Stimulated activated CD4-positive, alpha-beta T cell treated with anti-CD3 and anti-CD28 coated beads, Interleukin-2, amount 100 ng/mL, for 24 hours (primary cell): ENCODE data around the gene ITSN1.
"Not testable (repeated sequence)": the region's sequence is repeated elsewhere in the genome, so short reads cannot be mapped to it uniquely, and the experiment has no call there.

ENCODE experiments used
- DNase-seq, 2 donors: peaks; one replicate each; pipeline ENCODE4 v3.0.0-alpha.2; 2020

Gene ITSN1

DNA sequence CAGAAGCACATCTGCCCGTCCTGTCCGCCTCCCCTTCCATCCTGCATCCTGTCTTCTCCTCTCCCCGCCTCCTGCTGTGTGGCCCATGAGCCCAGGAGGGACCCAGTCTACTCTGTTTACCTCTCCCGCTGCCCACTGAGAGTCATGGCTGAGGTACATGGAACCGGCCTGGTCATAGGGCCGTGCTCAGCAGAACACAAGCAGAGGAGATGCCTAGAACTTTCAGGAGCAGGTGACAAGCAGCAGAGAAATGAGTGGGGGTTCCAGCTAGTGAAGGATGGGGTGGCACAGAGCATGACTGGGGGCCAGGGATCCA lies 202.5 kb downstream of the ITSN1 start:
- DNase-seq: no peak

DNA sequence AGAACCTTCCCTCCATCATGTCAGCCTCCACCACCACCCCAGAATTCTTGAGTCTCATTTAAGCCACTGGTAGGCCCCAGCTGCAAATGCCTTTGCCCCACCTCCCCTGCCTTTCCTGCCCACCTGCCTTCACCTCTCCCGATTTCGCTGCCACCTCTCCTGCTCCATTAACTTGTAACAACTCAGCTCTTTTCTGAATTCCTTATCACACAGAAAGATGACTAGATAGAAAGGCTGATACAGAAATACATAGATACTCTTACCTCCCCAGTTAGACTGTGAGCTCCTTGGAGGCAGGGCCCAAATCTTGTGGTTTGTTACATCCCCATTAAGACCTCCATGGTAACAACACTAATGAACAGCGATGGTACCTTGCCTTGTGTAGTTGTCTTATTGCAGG lies 203.8 kb downstream of the ITSN1 start:
- no peak for DNase-seq

DNA sequence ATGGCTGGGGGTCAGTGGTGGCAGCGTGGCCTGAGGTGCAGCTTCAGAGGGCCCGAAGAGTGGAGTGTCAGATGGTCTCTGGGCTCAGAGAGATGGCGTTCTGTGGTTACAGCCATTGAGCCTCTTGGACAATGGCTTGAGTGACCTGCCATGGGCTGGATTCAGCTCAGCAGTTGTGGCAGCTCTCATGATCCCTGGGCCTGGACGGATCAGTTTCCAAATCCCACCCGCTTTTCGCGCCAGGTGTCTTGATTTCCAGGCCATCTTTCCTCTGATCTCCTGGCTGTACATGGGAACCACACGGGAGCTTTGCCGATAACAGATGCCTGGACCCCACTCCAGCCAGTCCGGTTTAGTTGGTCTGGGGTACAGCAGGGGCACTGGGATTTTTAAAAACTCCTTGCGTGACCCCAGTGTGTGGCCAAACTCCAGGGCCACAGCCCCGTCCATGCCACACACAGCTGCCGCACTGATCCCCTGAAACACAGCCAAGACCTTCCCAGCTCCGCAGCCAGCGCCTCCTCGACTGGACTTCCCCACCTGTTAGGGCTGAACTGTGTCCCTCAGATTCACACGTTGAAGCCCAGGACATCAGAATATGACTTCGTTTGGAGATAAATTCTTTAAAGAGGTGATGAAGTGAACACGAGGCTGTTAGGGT lies 205.4 kb downstream of the ITSN1 start:
- DNase-seq: no peak

DNA sequence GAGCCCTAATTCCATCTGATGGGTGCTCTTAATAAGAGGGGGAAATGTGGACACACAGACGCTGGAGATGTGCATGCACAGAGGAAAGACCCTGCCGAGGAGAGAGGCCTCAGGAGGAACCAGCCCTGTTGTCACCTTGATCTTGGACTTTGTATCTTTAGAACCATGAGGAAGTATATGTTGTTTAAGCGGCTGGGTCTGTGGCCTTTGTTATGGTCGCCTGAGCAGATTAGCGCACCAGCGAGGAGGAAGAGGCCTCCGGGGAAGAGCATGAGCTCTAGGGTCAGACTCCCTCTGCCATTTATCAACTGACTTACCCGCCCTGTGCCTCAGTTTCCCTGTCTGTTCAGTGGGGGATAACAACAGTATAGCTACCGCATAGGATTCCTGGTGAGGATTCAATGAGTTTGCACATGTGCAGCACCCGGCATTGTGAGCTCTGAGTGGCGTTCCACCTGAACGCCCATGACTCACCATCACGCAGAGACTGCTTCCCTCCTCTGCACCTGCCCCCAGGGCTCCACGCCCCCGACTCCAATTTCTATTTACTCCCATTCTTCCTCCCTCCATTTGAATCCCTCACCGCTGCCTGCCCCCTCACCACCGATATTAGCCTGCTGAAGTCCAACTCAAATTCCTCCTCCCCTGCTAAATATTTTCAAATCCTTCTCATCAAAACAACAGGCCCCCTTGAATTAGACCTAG lies 206.1 kb downstream of the ITSN1 start:
- no peak for DNase-seq

DNA sequence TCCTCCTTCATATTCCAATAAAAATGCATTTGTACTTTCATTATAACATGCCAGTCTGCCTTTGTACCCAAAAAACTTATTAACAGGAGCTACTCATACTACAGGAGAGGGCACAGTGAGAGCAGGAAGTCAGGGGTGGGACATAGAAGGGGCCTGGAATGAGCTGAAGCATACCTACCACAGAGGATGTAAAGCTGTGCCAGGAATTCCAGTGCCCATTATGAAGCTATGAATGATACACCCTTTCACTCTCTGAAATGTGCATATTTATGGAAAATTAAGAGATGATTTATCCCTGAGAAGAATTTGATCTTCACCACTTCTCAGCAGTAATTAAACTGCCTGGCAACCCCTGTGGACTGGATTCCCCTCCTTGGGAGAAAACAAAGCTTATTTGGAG lies 207.5 kb downstream of the ITSN1 start:
- no peak for DNase-seq

DNA sequence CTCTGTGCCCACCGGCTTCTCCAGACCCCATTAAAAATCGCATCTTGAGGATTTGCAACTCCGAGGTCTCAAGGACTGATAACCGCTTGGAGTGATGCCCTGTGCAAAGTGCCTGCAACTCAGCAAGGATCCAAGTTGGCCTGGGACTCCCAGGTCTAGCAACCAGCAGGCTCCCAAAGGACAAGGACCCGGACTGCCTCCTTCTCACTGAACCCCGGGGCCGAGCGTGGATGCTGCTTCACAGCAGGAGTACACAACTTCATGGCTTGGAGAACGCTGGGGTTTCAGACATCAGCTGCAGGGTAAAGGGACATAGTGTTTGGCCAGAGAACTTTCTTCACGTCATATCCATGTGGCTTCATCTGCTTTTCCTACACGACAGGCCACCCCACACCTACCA lies 208.1 kb downstream of the ITSN1 start:
- no peak for DNase-seq

DNA sequence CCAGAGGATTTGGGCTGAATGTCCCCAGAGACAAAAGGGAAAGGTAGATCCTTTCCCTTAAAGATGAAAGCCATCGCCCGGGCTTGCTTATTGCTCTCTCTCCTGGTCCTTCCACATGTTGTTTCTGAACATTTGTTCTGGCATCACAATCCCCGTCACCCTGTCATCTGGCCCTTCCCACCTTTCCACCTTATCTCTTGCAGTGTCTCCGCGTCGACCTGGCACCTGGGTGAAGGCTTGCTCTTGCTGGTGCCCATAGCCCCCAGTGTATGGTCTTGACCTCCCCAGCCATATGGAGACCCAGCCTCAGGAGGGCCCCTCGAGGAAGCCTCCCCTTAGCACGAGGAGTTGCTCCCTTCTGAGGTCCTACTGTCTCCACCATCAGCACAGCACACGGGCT lies 208.7 kb downstream of the ITSN1 start:
- DNase-seq: no peak

DNA sequence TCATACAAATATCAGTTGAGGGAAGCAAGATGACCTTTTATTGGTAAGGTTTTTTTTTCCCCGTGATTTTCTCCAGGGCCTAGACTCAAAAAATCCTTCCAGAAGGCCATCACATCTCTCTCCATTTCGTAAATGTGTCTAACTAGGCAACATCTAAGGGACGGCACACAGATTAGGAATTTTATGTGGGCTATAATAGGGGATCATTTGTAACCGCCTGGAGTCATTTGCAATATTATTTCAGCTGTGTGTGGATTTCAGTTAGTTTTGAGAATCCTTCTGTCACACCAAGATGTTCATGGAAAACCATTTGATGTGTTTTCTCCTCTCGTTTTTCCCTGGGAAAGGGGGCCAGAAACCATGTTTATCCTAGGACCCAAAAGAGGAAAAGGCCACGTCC lies 210.2 kb downstream of the ITSN1 start:
- DNase-seq: no peak

DNA sequence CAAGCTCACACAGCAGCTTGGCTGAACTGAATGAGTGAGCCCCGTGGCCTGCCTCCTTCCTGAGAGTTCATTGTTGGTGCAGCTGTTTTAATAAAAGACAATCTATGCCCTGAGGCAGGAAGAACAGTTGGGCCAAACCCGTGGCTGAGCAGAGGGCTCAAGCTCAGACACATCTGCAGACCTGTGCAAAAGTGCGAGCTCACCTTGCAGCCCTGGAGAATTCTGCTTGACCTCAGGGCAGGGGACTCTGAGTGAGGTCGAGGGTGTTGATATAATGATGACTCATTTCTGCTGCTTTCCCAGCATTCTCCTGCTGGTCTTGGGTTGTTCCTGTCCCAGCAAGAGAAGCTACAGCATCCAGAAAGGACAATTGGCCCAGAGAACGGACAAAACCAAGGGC lies 212.3 kb downstream of the ITSN1 start:
- no peak for DNase-seq

DNA sequence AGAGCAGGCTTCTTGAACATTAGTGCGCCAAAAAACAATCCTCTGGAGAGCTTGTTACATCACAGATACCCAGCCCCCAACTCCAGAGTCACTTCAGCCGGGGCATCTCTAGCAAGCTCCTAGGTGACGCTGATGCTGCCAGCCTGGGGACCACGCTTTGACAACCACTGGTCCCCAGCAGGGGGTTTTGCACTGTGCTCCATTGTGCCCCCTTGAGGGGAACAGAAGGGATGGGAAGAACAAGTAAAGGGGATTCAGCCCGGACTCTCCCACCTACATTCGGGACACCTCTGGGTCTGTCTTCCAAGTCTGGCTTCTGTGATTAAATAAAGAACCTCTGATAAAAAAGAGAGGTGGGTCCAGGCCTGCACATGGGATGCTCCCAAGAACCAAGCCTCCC lies 212.9 kb downstream of the ITSN1 start:
- DNase-seq: no peak

DNA sequence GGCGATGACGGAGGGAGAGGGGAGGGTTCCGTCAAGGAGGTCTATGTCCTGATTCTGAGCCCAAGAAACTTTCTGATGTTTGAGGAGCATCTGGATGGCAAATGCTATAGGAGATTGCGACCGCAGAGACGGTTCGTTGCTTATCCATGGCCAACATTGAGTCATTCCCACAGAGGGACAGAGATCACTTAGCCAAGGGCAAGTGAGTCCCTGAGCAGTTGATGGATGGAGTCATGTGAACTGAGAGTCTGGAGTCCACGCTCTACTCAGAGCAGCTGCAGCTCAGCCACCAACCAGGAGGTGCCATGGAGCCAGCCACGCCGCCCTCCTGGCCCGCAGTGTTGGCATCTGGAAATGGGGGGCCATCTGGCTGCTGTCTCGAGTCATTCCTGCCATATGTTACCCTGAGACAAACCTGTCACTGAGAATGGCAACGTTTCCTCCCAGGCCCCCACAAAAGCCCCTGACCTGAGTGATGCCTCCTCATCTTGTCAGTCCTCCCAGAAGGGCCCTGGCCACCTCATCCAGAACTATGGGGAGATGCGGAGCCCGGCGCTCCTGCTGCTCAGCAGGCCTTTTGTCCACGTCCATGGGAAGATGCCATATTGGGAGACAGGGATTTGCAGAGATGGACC lies 214.7 kb downstream of the ITSN1 start:
- no peak for DNase-seq

DNA sequence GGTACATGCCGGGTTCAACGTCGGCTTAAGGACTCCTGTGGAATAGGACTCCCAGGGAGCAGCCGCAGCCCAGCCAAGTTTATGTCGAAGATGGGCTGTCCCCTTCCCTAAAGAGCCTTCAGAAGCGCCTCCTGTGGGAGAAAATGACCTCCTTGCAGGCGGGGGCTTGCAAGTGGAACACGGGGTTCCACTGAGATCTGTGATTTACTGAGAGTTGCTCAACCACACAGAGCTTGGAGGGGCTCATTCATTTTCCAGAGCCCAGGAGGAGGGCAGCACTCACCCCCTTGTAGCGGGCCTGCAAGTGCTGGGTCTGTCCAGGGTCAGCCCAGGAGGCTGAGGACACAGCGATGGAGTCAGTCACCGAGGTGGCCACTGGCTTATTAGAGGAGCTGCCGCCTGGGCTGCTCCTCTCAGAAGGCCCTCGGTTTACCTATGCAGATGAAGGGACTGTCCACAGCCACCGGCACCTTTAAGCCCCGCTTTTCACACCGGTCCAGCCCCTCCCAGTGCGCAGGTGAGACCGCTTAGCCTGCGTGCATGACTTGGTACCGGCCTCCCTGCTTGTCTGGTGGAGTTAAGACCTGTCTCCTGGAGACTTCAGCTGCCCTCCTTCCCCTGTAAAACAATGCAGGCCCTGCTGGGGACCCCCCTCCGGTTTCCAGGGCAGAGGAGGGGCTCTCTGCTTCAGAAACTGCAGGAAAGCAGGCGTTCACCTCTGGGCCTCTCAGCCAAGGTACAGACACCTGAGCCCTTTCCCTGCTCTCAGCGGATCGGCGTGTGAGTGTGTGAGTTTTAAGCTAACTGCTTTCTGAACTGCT lies 215.8 kb downstream of the ITSN1 start:
- no peak for DNase-seq

DNA sequence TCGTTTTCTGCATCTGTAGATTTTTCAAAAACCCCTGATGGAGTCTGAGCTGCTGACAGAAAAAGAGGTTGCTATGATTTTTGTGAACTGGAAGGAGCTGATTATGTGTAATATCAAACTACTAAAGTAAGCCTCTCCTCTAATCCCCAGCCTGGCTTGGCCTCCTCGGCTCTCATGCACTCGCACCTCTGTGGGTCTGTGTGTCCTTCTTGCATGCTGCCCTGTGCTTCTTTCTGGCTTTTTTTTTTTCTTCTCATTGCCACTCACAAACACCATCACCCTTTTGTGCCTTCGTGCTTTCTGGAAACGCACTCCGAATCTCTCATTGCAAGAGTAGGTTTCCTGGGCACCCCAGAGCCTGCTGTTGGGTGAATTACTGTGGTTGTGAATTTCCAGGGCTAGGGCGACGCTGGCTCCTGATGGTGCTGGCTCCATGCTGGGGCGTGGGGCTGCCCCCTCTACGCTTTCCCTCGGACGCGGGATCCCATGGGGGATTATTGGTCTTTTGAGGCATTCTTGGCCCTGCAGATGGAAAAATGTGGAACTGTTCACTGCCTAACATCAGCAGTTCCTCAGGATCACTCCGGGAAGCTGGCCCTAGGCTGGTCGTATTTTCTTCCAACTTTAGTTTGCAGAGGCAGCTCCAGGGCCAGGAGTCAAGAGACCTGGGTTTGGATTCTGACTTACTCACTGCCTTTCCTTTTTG lies 216.5 kb downstream of the ITSN1 start:
- no peak for DNase-seq

DNA sequence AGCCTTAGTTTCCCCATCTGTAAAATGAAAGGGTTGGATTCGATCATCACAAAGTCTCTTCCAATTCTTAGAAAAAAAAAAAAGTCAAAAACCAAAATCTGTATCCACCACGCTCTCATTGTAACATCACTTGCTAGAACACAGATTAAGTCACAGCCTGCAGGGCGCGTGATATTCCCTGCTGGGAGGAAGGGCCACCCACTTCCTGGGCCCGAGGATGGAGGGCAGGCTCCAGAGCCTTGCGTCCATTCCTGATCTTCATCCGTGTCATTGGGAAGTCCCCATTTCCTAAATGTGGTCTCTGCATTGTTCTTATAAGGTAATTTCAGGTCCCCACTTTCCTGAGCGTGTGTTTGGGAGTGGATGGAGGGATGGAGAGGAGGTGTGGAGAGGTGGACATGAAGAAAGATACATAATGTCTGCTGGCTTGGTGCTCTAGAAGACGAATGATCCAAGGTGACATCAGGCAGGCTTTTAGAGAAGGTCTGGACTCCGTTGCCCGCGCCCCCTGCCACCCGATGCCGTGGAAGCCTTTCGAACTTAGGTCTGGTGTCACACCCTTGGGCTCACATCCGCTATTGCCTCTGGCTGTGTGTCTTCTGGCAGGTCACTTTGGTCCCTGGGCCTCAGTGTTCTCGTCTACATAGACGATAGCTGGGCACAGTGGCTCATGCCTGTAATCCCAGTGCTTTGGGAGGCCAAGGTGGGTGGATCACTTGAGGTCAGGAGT lies 217.2 kb downstream of the ITSN1 start:
- DNase-seq: no peak

DNA sequence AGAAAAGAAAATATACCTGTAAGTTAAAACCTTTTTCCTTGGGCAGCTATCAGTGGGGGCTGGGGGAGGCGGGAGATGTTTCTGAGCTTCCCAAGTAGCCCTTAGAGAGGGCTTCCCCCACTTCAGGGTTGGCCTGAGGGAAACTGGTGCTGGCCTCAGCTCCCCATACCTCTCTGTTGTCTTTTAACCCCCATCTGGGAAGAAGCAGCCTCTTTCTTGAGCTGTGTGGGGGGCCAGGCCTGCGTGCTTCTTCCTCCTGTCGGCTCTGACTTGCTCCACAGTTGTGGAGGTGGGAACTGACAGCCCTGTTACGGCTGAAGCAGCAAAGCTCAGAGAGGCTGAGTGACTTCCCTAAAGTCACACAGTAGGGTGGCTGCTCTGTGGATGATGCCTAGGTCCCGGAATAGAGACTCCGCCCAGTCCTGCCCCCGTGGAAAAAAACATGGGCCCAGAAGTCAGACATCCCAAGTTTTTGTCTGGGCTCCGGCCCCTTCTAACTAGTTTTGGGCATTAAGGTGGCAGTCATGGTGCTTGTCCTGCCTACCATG lies 218.1 kb downstream of the ITSN1 start:
- no peak for DNase-seq

DNA sequence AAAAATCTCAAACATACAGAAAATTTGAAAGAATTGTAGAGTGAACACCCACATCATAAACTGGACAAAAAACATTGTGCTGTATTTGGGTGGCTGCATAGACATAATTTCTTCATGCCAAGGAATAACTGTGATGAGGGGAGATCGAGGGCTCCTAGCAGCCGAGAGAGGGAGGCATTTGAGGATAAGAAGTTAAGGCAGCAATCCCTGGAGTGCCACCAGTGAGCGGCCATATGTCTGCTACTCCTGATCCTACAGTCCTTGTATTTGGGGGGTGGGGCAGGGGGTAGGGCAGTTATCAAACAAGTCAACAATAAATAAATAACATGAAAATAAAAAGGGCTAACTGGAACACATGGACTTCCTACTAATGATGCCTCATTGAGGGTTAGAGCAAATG lies 218.8 kb downstream of the ITSN1 start:
- no peak for DNase-seq

DNA sequence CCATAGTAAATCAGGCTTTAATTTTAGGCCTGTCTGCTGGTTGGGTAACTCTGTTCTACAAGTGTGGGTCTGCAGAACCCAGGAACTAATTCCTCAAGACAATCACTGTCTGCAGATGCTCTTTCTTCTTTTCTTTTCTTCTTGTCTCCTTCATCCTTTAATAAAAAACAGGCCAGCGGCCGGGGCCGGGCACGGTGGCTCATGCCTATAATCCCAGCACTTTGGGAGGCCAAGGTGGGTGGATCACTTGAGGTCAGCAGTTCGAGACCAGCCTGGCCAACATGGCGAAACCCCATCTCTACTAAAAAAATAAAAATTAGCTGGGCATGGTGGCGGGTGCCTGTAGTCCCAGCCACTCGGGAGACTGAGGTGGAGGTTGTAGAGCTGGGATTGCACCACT lies 220.9 kb downstream of the ITSN1 start:
- not testable (repeated sequence) for DNase-seq

DNA sequence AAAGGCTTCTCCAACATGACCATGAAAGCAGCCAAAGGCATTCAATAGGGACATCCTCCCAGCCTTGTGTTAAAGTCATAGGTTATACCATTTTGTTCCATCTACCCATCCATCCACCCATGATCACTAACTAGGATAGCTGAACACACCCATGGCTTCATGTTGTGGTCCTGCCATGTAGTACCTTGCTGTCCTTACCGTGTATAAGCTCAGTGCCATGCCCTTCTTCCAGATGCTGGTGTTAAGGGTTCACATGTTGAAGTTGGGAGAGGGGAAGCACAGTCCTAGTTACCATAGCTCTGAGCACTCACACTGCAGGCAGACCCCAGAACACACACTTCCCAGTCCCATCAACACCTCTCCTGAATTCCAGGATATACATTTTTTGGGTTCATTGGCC lies 221.8 kb downstream of the ITSN1 start:
- no peak for DNase-seq

DNA sequence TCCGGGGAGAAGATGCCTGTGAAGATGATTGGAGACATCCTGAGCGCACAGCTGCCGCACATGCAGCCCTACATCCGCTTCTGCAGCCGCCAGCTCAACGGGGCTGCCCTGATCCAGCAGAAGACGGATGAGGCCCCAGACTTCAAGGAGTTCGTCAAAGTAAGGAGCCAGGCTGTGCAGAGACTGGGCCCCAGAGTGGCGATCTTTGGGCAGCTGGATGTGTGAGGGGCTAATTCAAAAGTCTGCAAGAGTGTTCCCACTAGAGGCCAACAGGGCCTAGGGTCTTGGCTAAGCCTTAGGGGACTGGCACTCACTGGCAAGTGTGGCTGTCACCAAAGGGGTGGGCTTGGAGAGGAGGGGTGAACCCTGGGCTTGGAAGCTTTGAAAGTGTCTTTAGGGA lies 222.9 kb downstream of the ITSN1 start:
- no peak for DNase-seq

DNA sequence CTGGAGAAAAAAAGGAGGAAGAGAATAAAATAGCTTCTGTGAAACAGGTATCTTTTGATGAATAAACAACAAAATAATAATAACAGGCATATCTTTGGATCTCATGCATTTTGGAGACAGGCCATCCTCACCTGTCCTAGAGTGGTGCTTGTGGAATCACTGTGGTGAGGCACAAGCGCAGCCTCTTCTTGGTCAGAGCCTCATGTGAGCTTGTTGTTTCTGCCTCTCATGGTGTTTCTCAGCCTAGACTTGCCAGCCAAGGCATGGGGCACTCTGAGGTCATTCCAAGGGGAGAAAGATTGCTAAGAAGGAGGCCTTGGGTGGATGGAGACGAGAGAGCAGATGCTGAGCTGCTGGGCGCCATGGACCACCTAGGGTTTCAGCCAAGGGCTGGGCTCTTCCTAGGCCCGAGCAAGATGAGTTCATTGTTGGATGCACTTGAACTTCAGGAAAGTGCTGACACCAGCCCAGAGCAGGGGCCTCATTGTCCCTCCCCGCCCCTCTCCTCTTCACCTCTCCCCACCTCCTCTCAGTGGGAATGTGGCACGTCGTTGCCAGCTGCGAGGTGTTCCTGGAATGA lies 223.8 kb downstream of the ITSN1 start:
- DNase-seq: no peak

DNA sequence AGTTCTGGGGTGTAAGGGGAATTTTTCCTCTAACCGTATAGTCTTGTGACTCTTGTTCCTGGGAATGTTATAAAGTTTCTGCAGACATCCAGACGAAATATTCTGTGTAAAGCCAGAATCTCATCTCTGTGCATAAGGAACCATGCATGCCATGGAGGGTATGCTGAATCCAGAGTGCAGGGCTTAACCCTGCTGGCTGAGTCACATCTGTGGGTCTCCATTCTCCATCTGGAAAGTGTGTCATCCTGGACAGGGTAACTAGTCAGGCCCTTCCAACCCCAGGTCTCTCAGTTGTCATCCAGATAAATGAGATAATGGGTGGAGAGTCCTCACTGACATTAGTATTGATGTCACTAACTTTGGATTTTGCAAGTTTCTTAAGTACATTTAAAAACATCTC lies 224.5 kb downstream of the ITSN1 start:
- no peak for DNase-seq

DNA sequence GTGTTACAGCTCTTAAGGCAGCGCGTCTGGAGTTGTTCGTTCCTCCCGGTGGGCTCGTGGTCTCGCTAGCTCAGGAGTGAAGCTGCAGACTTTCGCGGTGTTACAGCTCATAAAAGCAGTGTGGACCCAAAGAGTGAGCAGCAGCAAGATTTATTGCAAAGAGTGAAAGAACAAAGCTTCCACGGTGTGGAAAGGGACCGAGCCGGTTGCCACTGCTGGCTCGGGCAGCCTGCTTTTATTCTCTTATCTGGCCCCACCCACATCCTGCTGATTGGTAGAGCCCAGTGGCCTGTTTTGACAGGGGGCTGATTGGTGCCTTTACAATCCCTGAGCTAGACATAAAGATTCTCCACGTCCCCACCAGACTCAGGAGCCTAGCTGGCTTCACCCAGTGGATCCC lies 225.6 kb downstream of the ITSN1 start:
- DNase-seq: not testable (repeated sequence)
